Measurements from ENCODE around the gene TNFSF18. TPM values are rescaled to one million over a fixed set of nuclear protein-coding genes. Genes with fewer than 3 reads are reported as not detected.

TNFSF18 gene
- total RNA-seq, 1 experiment from 2014 or later, result 1.6 TPM

- TF ChIP-seq FOSL1 (IDR thresholded peaks at IDR 0.05; ENCODE audit: low read depth) (no peak), CTCF (IDR thresholded peaks at IDR 0.05 in 2 of 3, conservative IDR thresholded peaks at IDR 0.05 in 1 of 3; ENCODE audit: borderline replicate concordance in 1 of 3, insufficient read depth in 1 of 3, low read depth in 2 of 3, low read length in 2 of 3) (peak in 1 of 3 experiments; percentile 29; a peak in 1 of 6 replicates)
- CTCF ChIA-PET, result no interaction called here
- no TSS peak for BruUV-seq (replicated peaks)
Measured at GRCh38 chr1:173005196-173005864, 45.4 kb downstream of the TNFSF18 start.

GRCh38 chr1:173002891-173003838 lies 47.6 kb downstream of the TNFSF18 start:
- no peak overlapping the region for H2AFZ ChIP-seq (ENCODE audit: low read depth, low read length, poor library complexity, severe bottlenecking)
- no peaks in the 10 kb centered on the region for H3K27me3 ChIP-seq (ENCODE audit: insufficient read depth, low read length)
- BruUV-seq (replicated peaks), result no TSS peak
- no peak overlapping the region for H3K4me2 ChIP-seq (ENCODE audit: low read length)
- DNase-seq (ENCODE audit: low read depth, low spot score) (no peak), ATAC-seq (no peak)
- H4K20me1 ChIP-seq (ENCODE audit: insufficient read depth), result no peaks in the 10 kb centered on the region
- intact Hi-C loops (cut with micrococcal nuclease), result no loop called here
- no peaks in the 10 kb centered on the region for H3K79me2 ChIP-seq (ENCODE audit: insufficient read depth, low read length)
- no peak overlapping the region for H3K4me3 ChIP-seq (replicated peaks in 1 of 2; ENCODE audit: low read depth in 1 of 2, low read length in 2 of 2)
- RAD21 ChIA-PET (ENCODE audit: low non-redundant PET in 1 of 2, low total read pairs in 2 of 2, uncharacterized antibody in 2 of 2, unreplicated experiment in 2 of 2), result no interaction called here
- no peaks in the 10 kb centered on the region for H3K9me2 ChIP-seq (ENCODE audit: insufficient read depth)
- H3K4me1 ChIP-seq (ENCODE audit: control insufficient read depth in 1 of 2, insufficient read depth in 2 of 2, low read length in 2 of 2), result no peaks in the 10 kb centered on the region
- CTCF ChIA-PET, result no interaction called here
- no peaks in the 10 kb centered on the region for H3K36me3 ChIP-seq (ENCODE audit: control insufficient read depth in 1 of 2, insufficient read depth in 2 of 2, low read length in 2 of 2)
- no peak overlapping the region for H3K9ac ChIP-seq (ENCODE audit: low read length)
- H3K9me3 ChIP-seq (ENCODE audit: control insufficient read depth in 1 of 2, insufficient read depth in 1 of 2, low read depth in 1 of 2, low read length in 2 of 2), result peaks cover 7 to 13% of the 10 kb centered on the region in 2 experiments; a peak in 1 of 4 replicates
- no peak overlapping the region for H3K27ac ChIP-seq (ENCODE audit: low read depth, low read length)
- POLR2A ChIA-PET, result no interaction called here
- TF ChIP-seq CBX3 (IDR thresholded peaks at IDR 0.05; ENCODE audit: low read depth), result no peak
- TF ChIP-seq CEBPB (IDR thresholded peaks at IDR 0.05; ENCODE audit: low read depth), result no peak
- TF ChIP-seq ATF3 (IDR thresholded peaks at IDR 0.05), result no peak
- no peak for TF ChIP-seq CTCF (IDR thresholded peaks at IDR 0.05 in 2 of 3, conservative IDR thresholded peaks at IDR 0.05 in 1 of 3; ENCODE audit: borderline replicate concordance in 1 of 3, insufficient read depth in 1 of 3, low read depth in 2 of 3, low read length in 2 of 3)
- no peak for TF ChIP-seq TCF7L2 (IDR thresholded peaks at IDR 0.05; ENCODE audit: borderline replicate concordance, extremely low read depth, insufficient read depth, insufficient read length)
- no peak for TF ChIP-seq REST (IDR thresholded peaks at IDR 0.05; ENCODE audit: low read depth)

More at GRCh38 chr1:173005196-173005864, 45.4 kb downstream of the TNFSF18 start:
- intact Hi-C loops (cut with micrococcal nuclease), result no loop called here
- Histone ChIP-seq H3K27ac (ENCODE audit: low read depth, low read length) (no peak overlapping the region), H3K4me1 (ENCODE audit: control insufficient read depth in 1 of 2, insufficient read depth in 2 of 2, low read length in 2 of 2) (no peaks in the 10 kb centered on the region), H3K36me3 (ENCODE audit: control insufficient read depth in 1 of 2, insufficient read depth in 2 of 2, low read length in 2 of 2) (no peaks in the 10 kb centered on the region), H3K4me3 (replicated peaks in 1 of 2; ENCODE audit: low read depth in 1 of 2, low read length in 2 of 2) (no peak overlapping the region), H3K9me2 (ENCODE audit: insufficient read depth) (no peaks in the 10 kb centered on the region), H3K9ac (ENCODE audit: low read length) (no peak overlapping the region), H2AFZ (ENCODE audit: low read depth, low read length, poor library complexity, severe bottlenecking) (peak overlapping the region; percentile 86), H4K20me1 (ENCODE audit: insufficient read depth) (no peaks in the 10 kb centered on the region), H3K4me2 (ENCODE audit: low read length) (no peak overlapping the region), H3K27me3 (ENCODE audit: insufficient read depth, low read length) (no peaks in the 10 kb centered on the region), H3K79me2 (ENCODE audit: insufficient read depth, low read length) (no peaks in the 10 kb centered on the region), H3K9me3 (ENCODE audit: control insufficient read depth in 1 of 2, insufficient read depth in 1 of 2, low read depth in 1 of 2, low read length in 2 of 2) (peaks cover 3% of the 10 kb centered on the region in 2 experiments; a peak in 1 of 4 replicates)
- peak; percentile 27; the same call in 1 of the 2 replicates for ATAC-seq
- POLR2A ChIA-PET, result no interaction called here
- no peak for DNase-seq (ENCODE audit: low read depth, low spot score)
- RAD21 ChIA-PET (ENCODE audit: low non-redundant PET in 1 of 2, low total read pairs in 2 of 2, uncharacterized antibody in 2 of 2, unreplicated experiment in 2 of 2), result no interaction called here

Data from HCT116 (cell line).